GM21515 (cell line): ENCODE measurements around the gene ATRX.
"Not testable (repeated sequence)": the region's sequence is repeated elsewhere in the genome, so short reads cannot be mapped to it uniquely, and the experiment has no call there.

ENCODE experiments used
- ATAC-seq: cut with Tn5 transposase; IDR thresholded peaks from one replicate; pipeline ENCODE4 v1.9.1; 2021; ENCODE audit not compliant: unreplicated experiment

ATRX gene

DNA sequence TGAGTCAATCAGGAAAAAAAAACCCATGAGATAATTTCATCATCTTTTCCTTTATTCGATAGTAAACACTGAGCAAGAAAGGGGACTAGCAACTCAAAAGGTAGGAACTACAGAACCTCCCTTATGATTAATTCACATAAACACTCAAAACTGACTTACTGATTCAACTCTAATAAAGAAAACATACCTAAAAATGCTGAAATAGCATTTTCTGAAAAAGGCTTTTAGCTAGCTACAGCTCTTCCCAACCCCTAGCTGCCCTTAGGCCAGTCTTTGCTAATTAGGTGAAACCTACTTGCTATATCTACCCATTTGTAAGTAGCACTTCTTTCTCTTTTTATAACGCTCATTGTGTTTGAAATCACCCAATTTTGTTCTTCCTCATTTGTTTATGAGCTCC, 150.6 kb downstream of the ATRX start:
- no peak for ATAC-seq

DNA sequence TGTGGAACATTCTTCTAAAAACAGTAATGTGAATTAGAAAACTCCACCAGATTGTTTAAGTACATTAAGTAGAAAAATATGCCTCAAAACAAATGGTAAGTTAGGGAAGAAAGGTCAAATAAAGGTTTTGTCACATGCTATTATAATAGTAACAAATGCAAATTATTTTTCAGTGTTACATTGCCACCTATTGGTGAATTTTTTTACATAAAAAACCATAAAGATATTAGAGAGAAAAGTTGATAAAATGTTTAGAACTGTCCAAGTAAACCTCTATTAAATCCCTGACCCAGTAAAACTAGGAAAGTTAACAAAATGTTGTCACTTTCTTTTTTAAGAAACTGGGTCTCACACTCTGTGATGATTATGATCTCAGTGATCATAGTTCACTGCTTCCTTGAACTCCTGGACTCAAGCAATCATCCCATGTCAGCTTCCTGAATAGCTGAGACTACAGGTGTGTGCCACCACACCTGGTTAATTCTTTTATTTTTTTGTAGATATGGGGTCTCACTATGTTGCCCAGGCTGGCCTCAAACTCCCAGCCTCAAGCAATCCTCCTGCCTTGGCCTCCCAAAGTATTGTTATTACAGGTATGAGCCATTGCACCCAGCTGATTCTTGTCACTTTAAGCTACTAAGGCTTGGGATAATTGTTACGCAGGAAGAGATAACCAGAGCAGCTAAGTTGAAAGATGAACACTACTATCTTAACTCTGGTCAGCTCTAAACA, 157.6 kb downstream of the ATRX start:
- ATAC-seq, result no peak

DNA sequence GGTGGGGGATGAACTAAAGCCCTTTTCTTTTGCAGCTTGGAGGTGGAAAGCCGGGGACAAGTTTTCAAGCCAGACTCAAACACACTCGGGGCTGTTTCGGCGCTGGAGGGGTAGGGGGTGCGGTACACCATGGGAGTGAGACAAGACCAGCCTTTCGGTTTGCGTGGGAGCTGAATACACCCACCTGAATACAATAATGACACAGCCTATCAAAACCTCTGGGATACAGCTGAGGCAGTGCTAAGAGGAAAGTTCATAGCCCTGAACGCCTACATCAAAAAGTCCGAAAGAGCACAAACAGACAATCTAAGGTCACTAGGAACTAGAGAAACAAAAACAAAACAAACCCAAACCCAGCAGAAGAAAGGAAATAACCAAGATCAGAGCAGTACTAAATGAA, 163.3 kb downstream of the ATRX start:
- ATAC-seq, result no peak

DNA sequence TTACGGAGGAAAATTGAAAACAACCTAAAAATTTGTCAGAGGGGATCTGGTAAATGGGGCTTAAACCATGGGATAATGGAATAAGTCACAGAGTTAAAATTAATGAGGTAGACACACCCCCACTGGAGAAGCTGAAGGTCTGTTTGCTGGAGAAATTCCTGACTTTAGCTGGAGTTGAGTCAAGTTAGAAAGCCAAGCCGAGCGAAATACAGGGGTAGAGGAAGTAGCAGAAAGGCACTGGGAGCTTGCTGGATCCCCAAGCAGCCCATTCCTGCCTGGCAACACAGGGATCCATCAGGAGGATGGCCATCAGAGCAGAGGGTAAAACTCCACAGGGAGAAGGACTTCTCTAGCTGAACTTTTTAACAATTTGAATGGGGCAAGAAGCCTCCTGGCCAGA, 163.8 kb downstream of the ATRX start:
- ATAC-seq, result no peak

DNA sequence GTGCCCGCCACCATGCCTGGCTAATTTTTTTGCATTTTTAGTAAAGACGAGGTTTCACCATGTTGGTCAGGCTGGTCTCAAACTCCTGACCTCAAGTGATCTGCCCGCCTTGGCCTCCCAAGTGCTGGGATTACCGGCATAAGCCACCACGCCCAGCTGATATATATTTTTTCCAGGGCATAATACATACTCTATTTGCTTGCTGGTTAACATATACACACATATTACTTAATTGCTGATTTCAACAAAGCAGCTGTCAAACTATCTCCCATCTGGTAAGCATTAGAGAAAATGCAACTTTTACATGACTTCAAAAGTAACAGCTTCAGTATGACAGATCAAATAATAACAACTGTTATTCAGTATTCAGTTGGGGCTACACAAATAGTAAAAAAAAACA, 164.6 kb downstream of the ATRX start:
- ATAC-seq, result not testable (repeated sequence)

DNA sequence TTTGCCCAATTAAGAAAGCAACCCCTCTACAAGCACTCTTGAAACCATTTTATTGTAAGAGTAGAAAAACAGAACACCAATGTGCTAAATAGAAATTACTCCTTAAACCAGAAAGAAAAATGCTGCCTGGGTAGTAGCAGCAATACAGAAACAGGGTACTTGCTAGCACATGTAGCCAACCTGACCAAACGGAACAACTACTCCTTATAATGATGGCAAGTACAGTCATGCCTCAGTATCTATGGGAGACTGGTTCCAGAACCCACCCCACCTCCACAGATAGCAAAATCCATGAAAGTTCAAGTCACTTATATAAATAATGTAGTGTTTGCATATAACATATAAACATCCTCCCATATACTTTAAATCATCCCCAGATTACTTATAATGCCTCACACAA, 168.8 kb downstream of the ATRX start:
- ATAC-seq, result no peak

DNA sequence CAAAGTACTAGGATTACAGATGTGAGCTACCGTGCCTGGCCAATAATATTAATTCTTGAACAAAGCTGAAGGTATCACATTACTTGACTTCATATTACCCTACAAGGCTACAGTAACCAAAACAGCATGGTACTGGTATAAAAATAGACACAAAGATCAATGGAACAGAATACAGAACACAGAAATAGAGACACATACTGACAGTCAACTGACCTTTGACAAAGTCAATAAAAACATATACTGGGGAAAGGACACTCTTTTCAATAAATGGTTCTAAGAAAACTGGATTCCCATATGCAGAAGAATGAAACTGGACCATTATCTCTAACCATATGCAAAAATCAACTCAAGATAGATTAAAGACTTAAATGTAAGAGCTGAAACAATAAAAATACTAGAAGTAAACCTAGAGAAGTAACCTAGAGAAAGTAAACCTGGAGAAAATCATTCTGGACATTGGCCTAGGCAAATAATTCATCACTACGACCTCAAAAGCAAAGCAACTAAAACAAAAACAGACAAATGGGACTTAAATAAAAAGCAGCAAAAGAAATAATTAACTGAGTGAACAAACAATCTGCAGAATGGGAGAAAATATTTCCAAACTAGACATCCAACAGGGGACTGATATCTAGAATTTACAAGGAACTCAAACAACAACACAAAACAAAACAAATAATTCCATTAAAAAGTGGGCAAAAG, 182.2 kb downstream of the ATRX start:
- ATAC-seq, result no peak

DNA sequence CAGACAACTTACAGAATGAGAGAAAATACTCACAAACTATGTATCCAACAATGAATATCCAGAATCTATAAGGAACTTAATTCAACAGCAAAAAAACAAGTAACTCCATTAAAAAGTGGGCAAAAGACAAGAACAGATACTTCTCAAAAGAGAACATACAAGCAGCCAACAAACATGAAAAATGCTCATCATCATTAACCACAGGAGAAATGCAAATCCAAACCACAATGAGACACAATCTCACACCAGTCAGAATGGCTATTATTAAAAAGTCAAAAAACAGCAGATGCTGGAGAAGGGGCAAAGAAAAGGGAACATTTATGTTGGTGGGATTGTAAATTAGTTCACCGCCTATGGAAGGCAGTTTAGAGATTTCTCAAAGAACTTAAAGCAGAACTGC, 188.5 kb downstream of the ATRX start:
- no peak for ATAC-seq

DNA sequence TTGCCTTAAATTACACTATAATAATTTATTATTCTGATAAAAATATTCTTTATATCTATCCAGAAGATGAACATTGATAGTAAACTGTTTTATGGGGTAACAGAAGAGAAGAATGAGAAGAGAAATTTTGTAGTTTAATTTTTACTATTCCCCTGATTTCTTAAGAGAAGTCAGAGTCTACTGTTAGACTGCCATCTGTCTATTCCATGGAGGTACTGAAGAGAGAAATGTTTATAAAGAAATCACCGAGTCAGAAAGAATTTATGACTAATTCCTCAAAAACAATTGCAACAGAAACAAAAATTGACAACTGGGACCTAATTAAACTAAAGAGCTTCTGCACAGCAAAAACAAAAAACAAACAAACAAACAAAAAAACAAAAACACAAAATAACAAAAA, 188.9 kb downstream of the ATRX start:
- ATAC-seq, result no peak

DNA sequence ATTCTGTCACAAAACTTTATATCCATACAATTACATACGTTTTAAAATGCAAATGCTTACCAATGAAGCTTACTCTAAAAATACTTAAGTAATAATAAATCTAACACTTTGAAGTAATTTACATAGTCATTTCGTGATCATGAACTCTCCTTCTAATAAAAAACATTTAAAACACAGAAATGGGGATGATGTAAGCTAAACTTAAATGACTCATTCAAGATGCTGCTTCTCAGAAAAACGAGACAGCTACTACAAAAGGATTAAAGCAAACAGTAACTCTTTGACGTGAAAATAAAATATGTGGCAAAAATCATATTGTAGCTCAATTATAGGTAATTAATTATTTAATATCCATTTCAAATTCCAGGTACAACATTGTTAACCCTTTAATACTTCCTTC, 190.2 kb downstream of the ATRX start:
- ATAC-seq, result no peak

DNA sequence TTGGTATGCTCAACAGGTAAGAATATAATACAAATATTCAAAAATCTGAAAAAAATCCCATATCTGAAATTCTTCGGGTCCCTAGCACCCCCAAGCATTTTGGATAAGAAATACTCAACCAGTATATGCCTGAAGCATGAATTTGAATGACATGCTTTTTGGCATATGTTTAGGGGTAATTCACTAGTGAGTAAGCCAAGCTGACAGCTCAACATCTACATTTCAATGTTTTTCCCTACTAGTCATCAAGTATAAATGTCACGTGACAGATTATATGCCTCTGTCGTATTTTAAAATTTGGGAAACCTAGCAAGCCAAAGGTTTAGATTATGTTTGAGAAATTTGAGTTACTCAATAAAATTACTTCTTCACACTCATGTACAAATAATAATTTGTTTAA, 213.7 kb downstream of the ATRX start:
- no peak for ATAC-seq

DNA sequence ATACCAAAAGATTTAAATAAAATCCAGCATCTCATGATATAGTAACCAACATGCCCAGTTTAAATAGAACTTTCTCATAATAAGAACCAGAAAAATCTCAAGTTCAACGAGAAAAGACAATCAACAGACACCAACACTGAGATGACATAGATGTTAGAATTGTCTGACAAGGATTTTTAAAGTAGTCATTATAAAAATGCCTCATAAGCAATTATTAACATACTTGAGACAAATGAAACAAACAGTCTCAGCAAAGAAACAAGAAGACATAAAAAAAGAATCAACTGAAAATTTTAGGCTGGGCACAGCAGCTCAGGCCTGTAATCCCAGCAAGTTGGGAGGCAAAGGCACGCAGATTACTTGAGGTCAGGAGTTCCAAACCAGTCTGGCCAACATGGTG, 220.7 kb downstream of the ATRX start:
- ATAC-seq, result no peak

DNA sequence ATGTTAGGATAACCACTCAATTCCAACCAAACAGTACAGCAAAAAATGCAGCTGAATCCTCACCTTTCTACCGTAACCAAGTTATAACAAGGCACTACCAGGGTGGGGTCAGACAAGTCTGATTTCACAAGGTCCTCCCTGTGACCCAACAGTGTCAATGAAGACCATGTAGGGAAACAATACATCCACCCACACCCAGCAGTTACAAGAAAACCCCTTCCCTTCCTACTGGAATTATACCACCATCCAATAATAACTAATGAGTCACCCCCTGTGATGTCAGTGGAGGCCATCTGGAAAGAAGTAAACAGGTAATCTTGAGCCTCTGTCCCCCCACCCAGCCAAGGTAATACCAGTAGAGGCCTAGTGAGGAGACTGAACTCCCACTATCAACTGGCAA, 221.2 kb downstream of the ATRX start:
- ATAC-seq, result no peak

DNA sequence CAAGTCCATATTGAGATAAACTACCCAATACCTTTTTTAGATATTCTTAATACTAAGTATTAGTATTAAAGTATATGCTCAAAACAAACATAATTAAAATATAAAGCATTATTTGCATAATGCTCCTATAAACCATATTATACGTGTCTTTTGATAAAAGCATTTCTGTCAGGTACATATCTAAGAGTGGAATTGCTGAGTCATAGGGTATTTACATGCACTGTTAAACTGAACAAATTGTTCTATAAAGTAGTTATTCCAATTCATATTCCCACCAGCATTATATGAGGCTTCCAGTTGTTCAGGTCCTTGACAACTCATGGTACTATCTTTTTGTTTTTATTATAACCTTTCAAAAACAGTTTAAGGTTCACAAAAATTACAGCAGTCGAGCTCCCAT, 224.6 kb downstream of the ATRX start:
- no peak for ATAC-seq

DNA sequence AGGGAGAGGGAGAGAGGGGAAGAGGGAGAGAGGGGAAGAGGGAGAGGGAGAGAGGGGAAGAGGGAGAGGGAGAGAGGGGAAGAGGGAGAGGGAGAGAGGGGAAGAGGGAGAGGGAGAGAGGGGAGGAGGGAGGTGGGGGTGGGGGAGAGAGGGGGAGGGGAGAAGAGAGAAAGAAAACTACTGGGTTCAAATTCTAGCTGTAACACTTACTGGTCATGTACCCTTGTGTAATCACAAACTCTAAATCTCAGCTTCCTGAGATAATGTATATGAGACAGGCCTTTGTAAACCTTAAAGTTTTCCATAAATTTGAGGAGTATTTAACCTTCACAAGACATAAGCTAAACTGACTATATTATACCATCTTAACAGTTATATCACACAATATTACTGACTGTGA, 229.7 kb downstream of the ATRX start:
- ATAC-seq, result no peak

DNA sequence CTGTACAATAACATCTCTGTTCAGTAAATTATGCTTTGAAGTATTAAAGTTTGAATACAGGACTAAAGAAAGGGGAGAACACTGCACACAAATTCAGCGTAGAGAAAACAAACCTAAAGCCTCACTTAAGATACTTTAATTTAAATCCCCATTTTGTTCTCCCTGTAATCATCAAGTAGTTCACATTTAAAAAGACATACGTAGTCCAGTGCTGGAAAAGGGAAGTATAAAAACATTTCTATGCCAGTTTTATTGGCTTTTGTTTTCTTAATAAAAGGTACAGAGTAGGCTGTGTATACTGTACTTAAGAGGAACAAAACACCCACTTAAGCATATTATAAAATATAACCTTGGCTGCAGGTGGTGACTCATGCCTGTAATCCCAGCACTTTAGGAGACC, 237.3 kb downstream of the ATRX start:
- no peak for ATAC-seq

DNA sequence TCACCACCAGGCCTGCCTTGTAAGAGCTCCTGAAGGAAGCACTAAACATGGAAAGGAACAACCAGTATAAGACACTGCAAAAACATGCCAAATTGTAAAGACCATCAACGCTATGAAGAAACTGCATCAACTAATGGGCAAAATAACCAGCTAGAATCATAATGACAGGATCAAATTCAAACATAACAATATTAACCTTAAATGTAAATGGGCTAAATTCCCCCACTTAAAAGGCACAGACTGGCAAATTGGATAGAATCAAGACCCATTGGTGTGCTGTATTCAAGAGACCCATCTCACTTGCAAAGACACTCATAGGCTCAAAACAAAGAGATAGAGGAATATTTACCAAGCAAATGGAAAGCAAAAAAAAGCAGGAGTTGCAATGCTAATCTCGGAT, 246.2 kb downstream of the ATRX start:
- ATAC-seq, result not testable (repeated sequence)

DNA sequence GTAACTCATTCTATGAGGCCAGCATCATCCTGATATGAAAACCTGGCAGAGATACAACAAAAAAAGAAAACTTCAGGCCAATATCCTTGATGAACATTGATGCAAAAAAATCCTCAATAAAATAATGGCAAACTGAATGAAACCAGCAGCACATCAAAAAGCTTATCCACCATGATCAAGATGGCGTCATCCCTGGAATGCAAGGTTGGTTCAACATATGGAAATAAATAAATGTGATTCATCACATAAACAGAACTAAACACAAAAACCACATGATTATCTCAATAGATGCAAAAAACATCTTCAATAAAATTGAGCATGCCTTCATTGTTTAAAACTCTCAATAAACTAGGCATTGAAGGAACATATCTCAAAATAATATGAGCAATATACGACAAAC, 254.8 kb downstream of the ATRX start:
- ATAC-seq, result not testable (repeated sequence)

DNA sequence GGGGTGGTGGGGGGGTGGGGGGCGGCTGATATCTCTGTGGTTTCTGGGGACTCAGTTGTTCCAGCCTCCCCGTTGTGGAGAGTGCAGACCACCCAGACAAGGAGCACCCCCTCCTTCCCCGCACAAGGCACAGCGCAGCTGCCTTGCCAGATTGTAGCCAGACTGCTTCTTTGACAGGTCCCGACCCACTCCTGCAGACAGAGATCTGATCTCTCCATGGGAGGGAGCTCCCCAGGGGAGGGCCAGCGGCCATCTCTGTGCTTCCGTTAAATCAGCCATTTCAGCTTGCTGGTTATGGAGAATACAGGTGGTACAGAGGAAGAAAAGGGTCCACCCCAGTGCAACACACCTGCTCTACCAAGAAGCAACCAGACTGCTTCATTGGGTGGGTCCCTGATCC, 258.0 kb downstream of the ATRX start:
- ATAC-seq, result no peak

DNA sequence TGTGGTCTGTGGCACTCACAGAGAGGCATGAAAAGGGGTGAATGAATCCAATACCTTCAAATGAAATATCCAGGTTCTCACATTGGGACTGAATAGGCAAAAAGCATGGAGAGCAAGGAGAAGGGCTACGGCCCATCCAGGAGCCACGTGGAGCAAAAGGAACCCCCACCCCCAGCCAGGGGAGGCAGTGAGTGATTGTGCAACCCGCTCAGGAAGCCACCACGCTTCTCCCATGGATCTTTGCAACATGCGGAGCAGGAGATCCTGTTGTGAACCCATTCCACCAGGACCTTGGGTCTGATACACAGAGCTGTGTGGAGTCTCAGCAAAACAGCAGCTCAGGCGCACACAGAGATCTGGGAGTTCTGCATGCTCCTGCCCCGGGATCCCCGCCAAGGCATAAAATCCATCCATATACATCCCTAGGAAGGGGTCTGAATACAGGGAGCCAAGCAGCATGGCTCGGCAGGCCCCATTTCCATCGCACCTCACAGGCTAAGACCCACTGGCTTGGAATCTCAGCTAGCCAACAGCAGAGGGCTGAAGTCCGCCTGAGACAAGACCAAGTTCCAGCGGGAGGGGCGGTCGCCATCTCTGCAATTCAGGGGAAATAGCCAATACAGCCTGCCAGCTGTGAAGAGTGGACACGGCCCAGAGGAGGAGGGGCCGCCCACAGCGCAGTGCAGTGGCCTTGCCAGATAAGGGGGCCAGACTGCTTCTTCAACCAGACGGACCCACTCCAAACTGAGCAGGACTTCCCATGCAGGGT, 258.6 kb downstream of the ATRX start:
- ATAC-seq, result no peak

DNA sequence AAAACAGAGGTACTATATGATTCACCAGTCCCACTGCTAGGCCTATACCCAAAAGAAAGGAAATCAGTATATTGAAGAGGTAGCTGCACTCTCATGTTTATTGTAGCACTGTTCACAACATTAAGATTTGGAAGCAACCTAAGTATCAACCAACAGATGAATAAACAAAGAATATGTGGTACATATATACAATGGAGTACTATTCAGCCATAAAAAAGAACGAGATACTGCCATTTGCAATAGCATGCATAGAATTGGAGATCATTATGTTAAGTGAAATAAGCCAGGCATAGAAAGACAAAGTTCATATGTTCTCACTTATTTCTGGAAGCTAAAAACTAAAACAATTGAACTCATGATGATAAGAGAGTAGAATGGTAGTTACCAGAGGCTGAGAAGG, 266.3 kb downstream of the ATRX start:
- no peak for ATAC-seq

DNA sequence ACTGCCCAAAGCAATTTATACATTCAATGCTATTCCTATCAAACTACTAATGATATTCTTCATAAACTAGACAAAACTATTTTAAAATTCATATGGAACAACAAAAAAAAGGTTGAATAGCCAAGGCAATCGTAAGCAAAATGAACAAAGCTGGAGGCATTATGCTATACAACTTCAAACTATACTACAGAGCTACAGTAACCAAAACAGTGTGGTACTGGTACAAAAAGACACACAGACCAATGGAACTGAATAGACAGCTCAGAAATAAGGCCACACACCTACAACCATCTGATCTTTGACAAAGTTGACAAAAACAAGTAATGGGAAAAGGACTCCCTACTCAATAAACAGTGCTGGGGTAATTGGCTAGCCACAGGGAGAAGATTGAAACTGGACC, 271.8 kb downstream of the ATRX start:
- no peak for ATAC-seq
